Osteoblast (primary cell): ENCODE measurements around the gene STPG3. TPM values are rescaled to one million over a fixed set of nuclear protein-coding genes. Genes with fewer than 3 reads are reported as not detected.
"Not testable (repeated sequence)": the region's sequence is repeated elsewhere in the genome, so short reads cannot be mapped to it uniquely, and the experiment has no call there.

Experiments used
- DNase-seq: peaks from one replicate; pipeline ENCODE4 v3.0.0; 2011; ENCODE audit warnings: low spot score, mixed read lengths; ENCODE audit not compliant: insufficient read length; ENCODE audit errors: missing footprints
- H2AFZ ChIP-seq: 2 replicates; pipeline ENCODE4 v1.6.0; 2011; ENCODE audit warnings: mild to moderate bottlenecking, low read length
- H3K27ac ChIP-seq: 2 replicates; pipeline ENCODE4 v1.5.1; 2011; ENCODE audit warnings: mild to moderate bottlenecking, low read depth, low read length, moderate library complexity
- H3K27me3 ChIP-seq: 2 replicates; pipeline ENCODE4 v1.6.0; 2012; ENCODE audit warnings: mild to moderate bottlenecking, control low read depth, inconsistent platforms, low read length, moderate library complexity; ENCODE audit not compliant: insufficient read depth
- H3K36me3 ChIP-seq: 2 replicates; pipeline ENCODE4 v1.5.1; 2011; ENCODE audit warnings: mild to moderate bottlenecking, low read length, control low read depth, moderate library complexity; ENCODE audit not compliant: insufficient read depth
- H3K4me1 ChIP-seq: 2 replicates; pipeline ENCODE4 v1.5.1; 2011; ENCODE audit warnings: mild to moderate bottlenecking, low read length, control low read depth, moderate library complexity; ENCODE audit not compliant: insufficient read depth
- H3K4me2 ChIP-seq: 2 replicates; pipeline ENCODE4 v1.6.0; 2011; ENCODE audit warnings: mild to moderate bottlenecking, low read length; ENCODE audit not compliant: insufficient read depth
- H3K4me3 ChIP-seq: fragments of 200-600 bp; sonication (generic); 3 replicates; pipeline ENCODE4 v1.5.1; 2012; ENCODE audit warnings: mild to moderate bottlenecking, low read length, inconsistent platforms; ENCODE audit not compliant: insufficient read depth
- H3K79me2 ChIP-seq: 2 replicates; pipeline ENCODE4 v1.6.0; 2012; ENCODE audit warnings: mild to moderate bottlenecking, low read length, control low read depth, inconsistent platforms; ENCODE audit not compliant: insufficient read depth
- H3K9me3 ChIP-seq: 2 replicates; pipeline ENCODE4 v1.5.1; 2011; ENCODE audit warnings: low read depth, low read length, control low read depth
- H4K20me1 ChIP-seq: 2 replicates; pipeline ENCODE4 v1.6.0; 2012; ENCODE audit warnings: mild to moderate bottlenecking, low read length, control low read depth; ENCODE audit not compliant: insufficient read depth
- total RNA-seq: library from RNA; depleted of rRNA; stranded (reverse); fragments of >200 nt; gene quantifications from 2 replicates; pipeline ENCODE4 v1.2.3, GENCODE V29; 2012
- TF ChIP-seq, protein P1 (sequence below): IDR thresholded peaks from 2 replicates; pipeline ENCODE4 v1.5.1; 2011; ENCODE audit warnings: mild to moderate bottlenecking, low read depth, low read length, moderate library complexity; ENCODE audit errors: extremely low read depth

Gene STPG3
- total RNA-seq, 1 donor = 0.36 TPM

DNA sequence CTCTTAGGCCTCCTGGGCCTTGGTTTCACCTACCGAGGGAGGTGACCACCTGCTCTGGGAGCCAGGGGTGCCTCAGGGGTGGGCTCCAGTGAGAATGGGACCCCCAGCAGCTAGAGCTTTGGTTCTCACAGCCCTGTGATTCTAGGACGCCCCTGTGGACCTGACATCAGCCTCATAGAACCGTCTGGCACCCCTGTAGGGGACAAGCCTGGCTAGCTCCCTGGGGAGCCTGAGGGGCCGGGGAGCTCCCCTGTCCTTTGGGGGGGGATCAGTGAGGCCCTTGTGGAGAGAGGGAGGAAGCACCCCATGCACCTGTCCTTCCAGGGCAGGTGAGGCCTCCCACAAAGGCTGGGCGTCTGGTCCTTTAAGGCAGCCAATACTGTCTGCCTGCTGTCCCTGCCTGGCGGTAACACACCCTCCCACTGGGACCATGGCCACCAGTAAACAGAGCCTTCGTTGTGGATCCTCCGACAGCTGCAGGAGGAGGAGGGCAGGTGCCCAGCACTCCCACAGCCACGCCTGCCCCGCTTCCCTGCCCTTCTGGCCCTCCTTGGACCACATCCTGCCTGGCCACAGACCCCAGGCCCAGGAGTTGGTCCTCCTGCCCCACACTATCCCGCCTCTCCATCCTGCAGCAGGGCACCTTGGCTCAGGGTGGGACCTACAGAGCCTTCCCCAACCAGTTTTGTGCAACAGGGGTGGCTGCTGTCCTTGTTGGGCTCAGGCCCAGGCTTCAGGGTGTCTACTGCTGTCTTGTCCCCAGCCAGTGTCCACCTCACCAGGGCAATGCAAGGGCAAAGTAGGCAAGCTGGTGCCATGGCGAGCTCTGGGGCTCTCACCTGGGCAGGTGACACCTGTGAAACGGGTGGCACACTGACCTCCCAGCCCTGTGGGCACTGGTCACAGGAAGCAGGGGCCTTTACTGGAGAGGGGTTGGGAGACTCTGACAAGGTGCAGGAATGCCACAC lies 13.0 kb upstream of the STPG3 start:
- Histone ChIP-seq H2AFZ (no peak overlapping the region), H3K36me3 (peaks cover 14% of the 10 kb centered on the region), H4K20me1 (peaks cover 25% of the 10 kb centered on the region), H3K79me2 (peaks cover 36% of the 10 kb centered on the region), H3K27ac (no peak overlapping the region), H3K27me3 (no peaks in the 10 kb centered on the region), H3K4me1 (peaks cover 11% of the 10 kb centered on the region), H3K4me2 (no peak overlapping the region), H3K4me3 (no peak overlapping the region), H3K9me3 (no peaks in the 10 kb centered on the region)
- DNase-seq = no peak
- TF ChIP-seq, protein P1, sequence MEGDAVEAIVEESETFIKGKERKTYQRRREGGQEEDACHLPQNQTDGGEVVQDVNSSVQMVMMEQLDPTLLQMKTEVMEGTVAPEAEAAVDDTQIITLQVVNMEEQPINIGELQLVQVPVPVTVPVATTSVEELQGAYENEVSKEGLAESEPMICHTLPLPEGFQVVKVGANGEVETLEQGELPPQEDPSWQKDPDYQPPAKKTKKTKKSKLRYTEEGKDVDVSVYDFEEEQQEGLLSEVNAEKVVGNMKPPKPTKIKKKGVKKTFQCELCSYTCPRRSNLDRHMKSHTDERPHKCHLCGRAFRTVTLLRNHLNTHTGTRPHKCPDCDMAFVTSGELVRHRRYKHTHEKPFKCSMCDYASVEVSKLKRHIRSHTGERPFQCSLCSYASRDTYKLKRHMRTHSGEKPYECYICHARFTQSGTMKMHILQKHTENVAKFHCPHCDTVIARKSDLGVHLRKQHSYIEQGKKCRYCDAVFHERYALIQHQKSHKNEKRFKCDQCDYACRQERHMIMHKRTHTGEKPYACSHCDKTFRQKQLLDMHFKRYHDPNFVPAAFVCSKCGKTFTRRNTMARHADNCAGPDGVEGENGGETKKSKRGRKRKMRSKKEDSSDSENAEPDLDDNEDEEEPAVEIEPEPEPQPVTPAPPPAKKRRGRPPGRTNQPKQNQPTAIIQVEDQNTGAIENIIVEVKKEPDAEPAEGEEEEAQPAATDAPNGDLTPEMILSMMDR = no peak

DNA sequence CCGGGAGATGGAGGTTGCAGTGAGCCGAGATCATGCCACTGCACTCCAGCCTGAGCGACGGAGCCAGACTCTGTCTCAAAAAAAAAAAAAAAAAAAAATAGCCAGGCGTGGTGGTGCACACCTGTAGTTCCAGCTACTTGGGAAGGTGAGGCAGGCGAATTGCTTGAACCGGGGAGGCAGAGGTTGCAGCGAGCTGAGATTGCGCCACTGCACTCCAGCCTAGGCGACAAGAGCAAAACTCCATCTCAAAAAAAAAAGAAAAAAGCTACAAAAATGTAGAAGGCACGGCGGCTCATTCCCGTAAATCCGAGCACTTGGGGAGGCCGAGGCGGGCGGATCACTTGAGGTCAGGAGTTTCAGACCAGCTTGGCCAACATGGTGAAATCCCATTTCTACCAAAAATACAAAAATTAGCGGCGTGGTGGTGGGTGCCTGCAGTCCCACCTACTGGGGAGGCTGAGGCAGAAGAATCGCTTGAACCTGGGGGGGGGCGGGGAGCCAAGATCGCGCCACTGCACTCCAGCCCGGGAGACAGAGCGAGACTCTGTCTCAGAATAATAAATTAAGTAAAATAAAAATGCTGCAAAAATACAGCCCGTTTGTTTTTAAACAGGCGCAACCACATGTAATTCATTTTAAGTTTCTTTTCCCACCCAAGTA lies 11.4 kb upstream of the STPG3 start:
- not testable (repeated sequence) for DNase-seq, H3K9me3 ChIP-seq, H3K27me3 ChIP-seq
- Histone ChIP-seq H2AFZ (peak overlapping the region; percentile 72), H3K79me2 (peaks cover 43% of the 10 kb centered on the region), H4K20me1 (peaks cover 41% of the 10 kb centered on the region), H3K36me3 (peaks cover 20% of the 10 kb centered on the region), H3K4me1 (peaks cover 11% of the 10 kb centered on the region), H3K4me2 (peak overlapping the region; percentile 92), H3K4me3 (peak overlapping the region; percentile 82), H3K27ac (peak overlapping the region; percentile 82)

DNA sequence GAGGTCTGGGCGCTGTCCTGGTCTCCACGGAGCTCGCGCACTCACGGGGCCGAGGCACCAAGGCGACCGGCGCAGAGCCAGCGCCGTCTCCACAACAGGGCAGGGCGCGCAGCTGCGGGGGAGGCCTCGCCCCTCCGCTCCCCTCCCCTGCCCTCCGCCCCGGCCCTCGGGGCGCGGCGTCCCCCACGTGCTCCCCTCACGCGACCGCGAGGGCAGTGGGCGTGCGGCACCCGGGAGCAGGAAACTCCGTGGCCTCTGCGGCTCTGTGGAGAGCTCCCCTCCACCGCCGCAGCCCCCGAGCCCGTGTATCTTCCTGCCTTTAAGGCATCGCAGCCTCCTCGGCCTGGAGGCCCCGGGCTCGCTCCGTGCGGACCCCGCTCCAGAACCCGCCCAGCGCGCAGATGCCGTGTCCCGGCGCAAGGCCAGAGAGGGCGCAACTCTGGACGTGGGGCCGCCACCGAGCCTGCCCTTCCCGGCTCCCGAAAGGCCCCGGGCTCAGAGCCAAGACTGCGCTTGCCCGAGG lies 10.7 kb upstream of the STPG3 start:
- H3K4me2 ChIP-seq = peak overlapping the region; percentile 92
- H3K27me3 ChIP-seq = no peaks in the 10 kb centered on the region
- H3K79me2 ChIP-seq = peaks cover 43% of the 10 kb centered on the region
- peak; percentile 98 for DNase-seq
- H4K20me1 ChIP-seq = peaks cover 42% of the 10 kb centered on the region
- peaks cover 11% of the 10 kb centered on the region for H3K4me1 ChIP-seq
- peaks cover 20% of the 10 kb centered on the region for H3K36me3 ChIP-seq
- H3K4me3 ChIP-seq = peak overlapping the region; percentile 82
- peak overlapping the region; percentile 72 for H2AFZ ChIP-seq
- TF ChIP-seq, protein P1 = no peak
- H3K9me3 ChIP-seq = no peaks in the 10 kb centered on the region
- peak overlapping the region; percentile 82 for H3K27ac ChIP-seq

DNA sequence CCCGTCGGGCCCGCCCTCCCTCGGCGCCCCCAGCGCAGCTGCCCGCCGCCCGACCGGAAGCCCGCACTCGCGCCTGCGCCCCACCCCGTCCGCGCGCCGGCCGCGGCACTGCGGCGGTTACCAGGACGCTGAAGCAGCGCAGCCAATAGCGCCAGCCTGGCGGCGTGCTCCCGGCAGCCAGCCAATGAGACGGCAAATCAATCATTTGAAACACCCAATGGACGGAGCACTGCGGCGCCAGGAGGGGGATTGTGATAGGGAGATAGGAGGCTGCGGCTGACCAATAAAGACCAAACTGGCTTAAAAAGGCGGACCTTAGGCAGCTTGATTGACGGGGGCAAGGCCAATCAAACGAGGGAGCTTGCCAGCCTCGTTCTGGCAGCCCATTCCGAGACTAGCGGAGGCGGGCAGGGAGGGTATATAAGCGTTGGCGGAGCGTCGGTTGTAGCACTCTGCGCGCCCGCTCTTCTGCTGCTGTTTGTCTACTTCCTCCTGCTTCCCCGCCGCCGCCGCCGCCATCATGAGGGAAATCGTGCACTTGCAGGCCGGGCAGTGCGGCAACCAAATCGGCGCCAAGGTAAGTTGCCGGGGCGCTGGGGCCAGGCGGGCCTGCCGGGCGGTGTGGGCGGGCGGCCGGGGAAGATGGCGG lies 10.1 kb upstream of the STPG3 start, which contains the start of gene TUBB4B:
Gene TUBB4B (plus strand): TSS at position 447 of the 649 bp plus-strand sequence. CDS start 74 bp downstream, at position 521.
- Histone ChIP-seq H3K79me2 (peaks cover 43% of the 10 kb centered on the region), H3K4me1 (peaks cover 11% of the 10 kb centered on the region), H3K9me3 (no peaks in the 10 kb centered on the region), H4K20me1 (peaks cover 40% of the 10 kb centered on the region), H2AFZ (peak within 1 kb of the TSS; percentile 72), H3K4me2 (peak within 1 kb of the TSS; percentile 92), H3K27me3 (no peaks in the 10 kb centered on the region), H3K27ac (peak within 1 kb of the TSS; percentile 82), H3K36me3 (peaks cover 20% of the 10 kb centered on the region), H3K4me3 (peak within 1 kb of the TSS; percentile 89)
- TF ChIP-seq, protein P1 = no peak
- DNase-seq = peak; percentile 100
